ENCODE data around the gene GRID2IP. TPM values are rescaled to one million over a fixed set of nuclear protein-coding genes. Genes with fewer than 3 reads are reported as not detected.
A peak's percentile ranks its signal among the peaks of the same experiment; 100 is the strongest.

Gene GRID2IP
- polyA plus RNA-seq, 1 donor (not counting 4 experiments of a cell fraction or from before 2014, with no cell fraction given): 0.04 TPM

DNA sequence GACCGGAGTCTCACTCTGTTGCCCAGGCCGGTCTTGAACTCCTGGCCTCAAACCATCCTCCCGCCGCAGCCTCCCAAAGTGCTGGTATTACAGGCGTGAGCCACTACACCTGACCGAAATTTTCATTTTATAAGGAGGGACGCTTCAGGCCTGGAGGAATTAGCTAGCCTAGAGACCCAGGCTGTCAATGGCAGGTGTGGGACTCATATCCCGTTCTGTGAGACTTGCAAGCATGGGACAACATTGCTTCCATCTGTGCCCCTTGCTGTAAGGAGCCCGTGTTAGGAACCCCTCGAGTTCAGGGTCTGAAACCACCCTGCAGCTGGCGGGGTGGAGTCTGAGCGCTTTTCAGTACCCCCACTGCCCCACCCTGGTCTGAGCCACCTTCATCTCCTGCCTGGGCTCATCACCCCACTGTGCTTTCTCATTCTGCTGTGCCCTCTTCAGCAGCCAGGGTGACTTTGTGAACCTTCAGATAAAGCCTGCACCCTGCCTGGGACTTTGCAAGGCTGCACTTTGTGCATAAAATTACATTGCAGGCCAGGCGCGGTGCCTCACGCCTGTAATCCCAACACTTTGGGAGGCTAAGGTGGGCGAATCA lies 102.2 kb downstream of the GRID2IP start:
- Histone ChIP-seq H3K79me2 (ENCODE audit: control insufficient read depth, insufficient read depth, low read length) (peaks cover 29% of the 10 kb centered on the region), H3K4me1 (ENCODE audit: control insufficient read depth, extremely low read depth, insufficient read depth, low read length) (peaks cover 19% of the 10 kb centered on the region), H3K27ac (ENCODE audit: control insufficient read depth, insufficient read depth, low read length) (no peak overlapping the region), H4K20me1 (ENCODE audit: control insufficient read depth, extremely low read depth, insufficient read depth, low read length) (no peaks in the 10 kb centered on the region), H3K9ac (ENCODE audit: control insufficient read depth, extremely low read depth, insufficient read depth, low read length) (no peak overlapping the region), H2AFZ (ENCODE audit: control insufficient read depth, low read length) (no peak overlapping the region), H3K9me1 (ENCODE audit: control insufficient read depth, extremely low read depth, insufficient read depth, low read length) (no peaks in the 10 kb centered on the region), H3K4me3 (ENCODE audit: control insufficient read depth in 2 of 3, extremely low read depth in 1 of 3, insufficient read depth in 2 of 3, low read depth in 1 of 3, low read length in 3 of 3) (no peak overlapping the region), H3K36me3 (ENCODE audit: control insufficient read depth in 2 of 2, extremely low read depth in 1 of 2, insufficient read depth in 2 of 2, low read length in 2 of 2) (peaks cover 10 to 12% of the 10 kb centered on the region in 2 experiments), H3K9me3 (ENCODE audit: control insufficient read depth, low read depth, low read length) (no peaks in the 10 kb centered on the region), H3K27me3 (ENCODE audit: control insufficient read depth, extremely low read depth, insufficient read depth, low read length) (no peaks in the 10 kb centered on the region), H3K4me2 (ENCODE audit: control insufficient read depth, extremely low read depth, insufficient read depth, low read depth, low read length) (no peak overlapping the region)
- no peak for DNase-seq (ENCODE audit: low read depth, low spot score)
- dilution Hi-C loops (cut with MboI; ENCODE audit: extremely low pct_ligation_motif_present, low sequenced_read_pairs): no loop called here
- FAIRE-seq: no peak
- TF ChIP-seq, protein P1, sequence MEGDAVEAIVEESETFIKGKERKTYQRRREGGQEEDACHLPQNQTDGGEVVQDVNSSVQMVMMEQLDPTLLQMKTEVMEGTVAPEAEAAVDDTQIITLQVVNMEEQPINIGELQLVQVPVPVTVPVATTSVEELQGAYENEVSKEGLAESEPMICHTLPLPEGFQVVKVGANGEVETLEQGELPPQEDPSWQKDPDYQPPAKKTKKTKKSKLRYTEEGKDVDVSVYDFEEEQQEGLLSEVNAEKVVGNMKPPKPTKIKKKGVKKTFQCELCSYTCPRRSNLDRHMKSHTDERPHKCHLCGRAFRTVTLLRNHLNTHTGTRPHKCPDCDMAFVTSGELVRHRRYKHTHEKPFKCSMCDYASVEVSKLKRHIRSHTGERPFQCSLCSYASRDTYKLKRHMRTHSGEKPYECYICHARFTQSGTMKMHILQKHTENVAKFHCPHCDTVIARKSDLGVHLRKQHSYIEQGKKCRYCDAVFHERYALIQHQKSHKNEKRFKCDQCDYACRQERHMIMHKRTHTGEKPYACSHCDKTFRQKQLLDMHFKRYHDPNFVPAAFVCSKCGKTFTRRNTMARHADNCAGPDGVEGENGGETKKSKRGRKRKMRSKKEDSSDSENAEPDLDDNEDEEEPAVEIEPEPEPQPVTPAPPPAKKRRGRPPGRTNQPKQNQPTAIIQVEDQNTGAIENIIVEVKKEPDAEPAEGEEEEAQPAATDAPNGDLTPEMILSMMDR (optimal IDR thresholded peaks at IDR 0.05 in 1 of 3, IDR thresholded peaks at IDR 0.05 in 1 of 3, conservative IDR thresholded peaks at IDR 0.05 in 1 of 3; ENCODE audit: extremely low read depth in 1 of 3, insufficient read depth in 2 of 3, low read length in 3 of 3): no peak
- no peak for TF ChIP-seq EZH2 (IDR thresholded peaks at IDR 0.05; ENCODE audit: low read length)

DNA sequence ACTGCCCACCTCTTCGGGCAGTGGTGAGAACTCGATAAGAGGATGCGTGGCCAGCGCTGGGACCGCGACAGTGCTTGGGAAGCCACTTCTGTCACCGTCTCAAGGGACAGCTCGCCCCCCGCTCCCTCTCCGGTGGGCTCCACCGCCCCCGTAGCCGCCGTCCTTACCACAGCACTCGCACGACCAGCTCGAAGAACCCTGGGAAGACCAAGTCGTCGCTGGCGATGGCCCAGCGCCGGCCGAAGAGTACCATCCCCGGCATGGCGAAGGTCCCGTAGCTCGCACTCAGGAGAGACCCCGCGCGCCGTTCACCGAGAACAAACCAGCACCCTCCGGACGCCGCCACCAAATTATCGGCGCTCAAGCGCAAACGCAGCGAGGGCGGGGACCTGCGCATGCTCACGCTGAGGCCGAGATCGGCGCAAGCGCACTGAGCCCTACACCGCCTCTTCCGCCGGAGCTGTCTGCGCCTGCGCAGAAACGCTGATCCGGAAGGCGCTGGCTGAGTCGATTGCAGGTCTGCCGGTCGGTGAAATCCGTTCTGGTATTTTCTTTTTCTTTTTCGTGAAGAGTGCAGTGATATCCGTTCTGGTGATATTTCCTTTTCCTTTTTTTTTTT lies 103.6 kb downstream of the GRID2IP start, which contains the start of gene DAGLB:
Gene DAGLB (minus strand): TSS at position 374 of the 619 bp plus-strand sequence. CDS start 112 bp downstream, at position 262.
- Histone ChIP-seq H2AFZ (ENCODE audit: control insufficient read depth, low read length) (peak within 1 kb of the TSS; percentile 87), H3K9me1 (ENCODE audit: control insufficient read depth, extremely low read depth, insufficient read depth, low read length) (no peaks in the 10 kb centered on the region), H3K4me1 (ENCODE audit: control insufficient read depth, extremely low read depth, insufficient read depth, low read length) (peaks cover 18% of the 10 kb centered on the region), H3K4me2 (ENCODE audit: control insufficient read depth, extremely low read depth, insufficient read depth, low read depth, low read length) (peak within 1 kb of the TSS; percentile 81), H3K36me3 (ENCODE audit: control insufficient read depth in 2 of 2, extremely low read depth in 1 of 2, insufficient read depth in 2 of 2, low read length in 2 of 2) (peaks cover 10 to 12% of the 10 kb centered on the region in 2 experiments), H3K9me3 (ENCODE audit: control insufficient read depth, low read depth, low read length) (no peaks in the 10 kb centered on the region), H3K4me3 (ENCODE audit: control insufficient read depth in 2 of 3, extremely low read depth in 1 of 3, insufficient read depth in 2 of 3, low read depth in 1 of 3, low read length in 3 of 3) (peak within 1 kb of the TSS; percentile 89 to 100 (median 92)), H4K20me1 (ENCODE audit: control insufficient read depth, extremely low read depth, insufficient read depth, low read length) (no peaks in the 10 kb centered on the region), H3K79me2 (ENCODE audit: control insufficient read depth, insufficient read depth, low read length) (peaks cover 29% of the 10 kb centered on the region), H3K27me3 (ENCODE audit: control insufficient read depth, extremely low read depth, insufficient read depth, low read length) (no peaks in the 10 kb centered on the region), H3K9ac (ENCODE audit: control insufficient read depth, extremely low read depth, insufficient read depth, low read length) (peak within 1 kb of the TSS; percentile 93), H3K27ac (ENCODE audit: control insufficient read depth, insufficient read depth, low read length) (peak within 1 kb of the TSS; percentile 93)
- TF ChIP-seq, protein P1 (optimal IDR thresholded peaks at IDR 0.05 in 1 of 3, IDR thresholded peaks at IDR 0.05 in 1 of 3, conservative IDR thresholded peaks at IDR 0.05 in 1 of 3; ENCODE audit: extremely low read depth in 1 of 3, insufficient read depth in 2 of 3, low read length in 3 of 3): no peak
- no peak for TF ChIP-seq EZH2 (IDR thresholded peaks at IDR 0.05; ENCODE audit: low read length)
- FAIRE-seq (peak; percentile 17), DNase-seq (ENCODE audit: low read depth, low spot score) (peak; percentile 72)
- dilution Hi-C loops (cut with MboI; ENCODE audit: extremely low pct_ligation_motif_present, low sequenced_read_pairs): no loop called here

Other genes with a start within 250 kb of the GRID2IP start
- gene FAM220A, start 202.5 kb downstream of the GRID2IP start, polyA plus RNA-seq: 11.5 to 17.2 TPM (median 16.8 TPM) in 3 replicates
- gene RAC1, start 176.9 kb downstream of the GRID2IP start, polyA plus RNA-seq: 346 to 659 TPM (median 493 TPM) in 3 replicates
- 15.5 to 29.7 TPM (median 20.8 TPM) in 3 replicates for gene DAGLB, start 103.5 kb downstream of the GRID2IP start, polyA plus RNA-seq
- 89.2 to 154 TPM (median 145 TPM) in 3 replicates for gene KDELR2, start 67.3 kb downstream of the GRID2IP start, polyA plus RNA-seq
- gene ZDHHC4, start 26.0 kb upstream of the GRID2IP start, polyA plus RNA-seq: 50.7 to 66.1 TPM (median 60.6 TPM) in 3 replicates
- 11.9 to 22.5 TPM (median 12.1 TPM) in 3 replicates for gene INTS15, start 38.6 kb upstream of the GRID2IP start, polyA plus RNA-seq
- 0.02 to 0.03 TPM (median 0.03 TPM) in 3 replicates for gene ZNF853, start 64.1 kb upstream of the GRID2IP start, polyA plus RNA-seq
- gene ZNF316, start 85.9 kb upstream of the GRID2IP start, polyA plus RNA-seq: 4.6 to 5.1 TPM (median 4.7 TPM) in 3 replicates
- 7.6 to 12.5 TPM (median 12.3 TPM) in 3 replicates for gene ZNF12, start 155.5 kb upstream of the GRID2IP start, polyA plus RNA-seq
- gene RSPH10B2, start 202.6 kb upstream of the GRID2IP start, polyA plus RNA-seq: 0.01 to 0.03 TPM in 2 of 3 replicates, not detected in the other

Measured in keratinocyte (primary cell).